ENCODE measurements around the gene CCND3.

DNA sequence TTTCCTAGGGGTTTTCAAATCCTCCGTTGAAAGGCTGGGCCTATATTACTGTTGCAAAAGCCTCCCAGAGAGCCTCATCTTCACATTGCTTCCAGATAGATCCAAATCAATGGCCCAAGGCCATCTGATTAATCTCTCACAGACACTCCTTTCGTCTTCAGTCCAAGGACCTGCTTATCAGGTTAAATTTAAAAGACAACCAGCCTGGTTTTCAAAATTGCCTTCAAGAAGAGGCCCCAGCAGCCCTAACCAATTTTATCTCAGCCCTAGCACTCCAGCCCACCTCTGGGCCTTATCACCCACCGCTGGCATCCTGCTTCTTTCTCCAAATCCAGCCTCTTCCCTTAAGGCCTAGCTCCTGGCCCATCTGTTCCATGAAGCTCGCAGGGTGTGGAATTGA is 15.5 kb upstream of the CCND3 start:
- TF ChIP-seq, protein P1, sequence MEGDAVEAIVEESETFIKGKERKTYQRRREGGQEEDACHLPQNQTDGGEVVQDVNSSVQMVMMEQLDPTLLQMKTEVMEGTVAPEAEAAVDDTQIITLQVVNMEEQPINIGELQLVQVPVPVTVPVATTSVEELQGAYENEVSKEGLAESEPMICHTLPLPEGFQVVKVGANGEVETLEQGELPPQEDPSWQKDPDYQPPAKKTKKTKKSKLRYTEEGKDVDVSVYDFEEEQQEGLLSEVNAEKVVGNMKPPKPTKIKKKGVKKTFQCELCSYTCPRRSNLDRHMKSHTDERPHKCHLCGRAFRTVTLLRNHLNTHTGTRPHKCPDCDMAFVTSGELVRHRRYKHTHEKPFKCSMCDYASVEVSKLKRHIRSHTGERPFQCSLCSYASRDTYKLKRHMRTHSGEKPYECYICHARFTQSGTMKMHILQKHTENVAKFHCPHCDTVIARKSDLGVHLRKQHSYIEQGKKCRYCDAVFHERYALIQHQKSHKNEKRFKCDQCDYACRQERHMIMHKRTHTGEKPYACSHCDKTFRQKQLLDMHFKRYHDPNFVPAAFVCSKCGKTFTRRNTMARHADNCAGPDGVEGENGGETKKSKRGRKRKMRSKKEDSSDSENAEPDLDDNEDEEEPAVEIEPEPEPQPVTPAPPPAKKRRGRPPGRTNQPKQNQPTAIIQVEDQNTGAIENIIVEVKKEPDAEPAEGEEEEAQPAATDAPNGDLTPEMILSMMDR (IDR thresholded peaks at IDR 0.05 in 4 of 5, conservative IDR thresholded peaks at IDR 0.05 in 1 of 5): no peak
- no peak for TF ChIP-seq POLR2A (IDR thresholded peaks at IDR 0.05)
